ENCODE measurements around the gene RSU1. TPM values are rescaled to one million over a fixed set of nuclear protein-coding genes. Genes with fewer than 3 reads are reported as not detected.

Gene RSU1
- total RNA-seq, 1 donor from 2014 or later: 75.3 TPM

DNA sequence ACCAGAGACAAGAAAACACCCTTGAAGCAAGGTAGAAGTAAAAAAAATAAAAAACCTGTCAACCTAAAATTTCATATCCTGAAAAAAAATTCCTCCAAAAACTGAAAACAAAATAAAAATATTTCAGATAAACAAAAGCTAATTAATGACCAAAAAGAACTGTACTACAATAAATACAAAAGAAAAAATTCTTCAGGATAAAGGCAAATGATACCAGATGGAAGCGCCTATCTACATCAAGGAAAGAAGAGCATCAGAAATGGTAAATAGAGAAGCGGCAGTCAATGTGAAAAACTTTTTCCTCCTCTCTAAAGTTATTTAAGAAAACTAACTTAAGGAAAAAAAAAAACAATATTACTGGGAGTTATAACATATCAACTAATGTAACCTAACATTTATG lies 79.8 kb downstream of the RSU1 start:
- Histone ChIP-seq H3K27me3 (ENCODE audit: control insufficient read depth, insufficient read depth, low read length) (no peaks in the 10 kb centered on the region), H3K36me3 (ENCODE audit: control insufficient read depth, insufficient read depth, low read length) (no peaks in the 10 kb centered on the region), H3K4me3 (ENCODE audit: low read depth, low read length) (no peak overlapping the region)
- DNase-seq (ENCODE audit: low read depth): no peak
- no peak for TF ChIP-seq CTCF (IDR thresholded peaks at IDR 0.05; ENCODE audit: insufficient read depth, low read length, poor library complexity, severe bottlenecking)

DNA sequence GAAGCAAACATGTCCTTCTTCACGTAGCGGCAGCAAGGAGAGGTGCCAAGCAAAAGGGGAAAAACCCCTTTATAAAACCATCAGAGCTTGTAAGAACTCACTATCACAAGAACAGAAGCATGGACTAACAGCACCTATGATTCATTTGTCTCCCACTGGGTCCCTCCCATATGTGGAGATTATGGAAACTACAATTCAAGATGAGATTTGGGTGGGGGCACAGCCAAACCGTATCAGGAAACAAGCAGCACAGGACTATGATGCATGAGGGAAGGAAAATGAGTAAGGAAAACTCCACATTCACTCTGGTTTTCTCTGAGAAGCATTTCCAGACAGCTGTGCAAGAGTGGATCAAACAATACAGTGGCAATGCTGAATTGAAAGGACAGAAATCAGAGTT lies 81.6 kb downstream of the RSU1 start:
- Histone ChIP-seq H3K36me3 (ENCODE audit: control insufficient read depth, insufficient read depth, low read length) (no peaks in the 10 kb centered on the region), H3K4me3 (ENCODE audit: low read depth, low read length) (no peak overlapping the region), H3K27me3 (ENCODE audit: control insufficient read depth, insufficient read depth, low read length) (no peaks in the 10 kb centered on the region)
- no peak for DNase-seq (ENCODE audit: low read depth)
- TF ChIP-seq CTCF (IDR thresholded peaks at IDR 0.05; ENCODE audit: insufficient read depth, low read length, poor library complexity, severe bottlenecking): no peak

DNA sequence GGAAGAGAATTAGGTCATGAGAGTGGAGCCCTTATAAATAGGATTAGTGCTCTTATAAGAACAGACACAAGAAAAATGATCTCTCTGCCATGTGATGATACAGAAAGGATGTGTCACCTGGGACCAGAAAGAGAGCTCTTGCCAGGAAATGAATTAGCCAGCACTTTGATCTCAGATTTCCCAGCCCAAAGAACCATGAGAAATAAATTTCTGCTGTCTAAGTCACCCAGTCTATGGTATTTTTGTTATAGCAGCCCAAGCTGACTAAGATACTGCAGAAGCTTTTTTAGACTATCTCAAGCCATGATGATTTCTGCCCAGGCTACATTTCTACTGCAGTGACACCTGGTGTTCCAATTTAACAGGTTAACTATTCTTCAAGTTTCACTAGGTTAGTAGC lies 84.8 kb downstream of the RSU1 start:
- H3K4me3 ChIP-seq (ENCODE audit: low read depth, low read length): no peak overlapping the region
- H3K27me3 ChIP-seq (ENCODE audit: control insufficient read depth, insufficient read depth, low read length): no peaks in the 10 kb centered on the region
- H3K36me3 ChIP-seq (ENCODE audit: control insufficient read depth, insufficient read depth, low read length): no peaks in the 10 kb centered on the region
- TF ChIP-seq CTCF (IDR thresholded peaks at IDR 0.05; ENCODE audit: insufficient read depth, low read length, poor library complexity, severe bottlenecking): no peak
- no peak for DNase-seq (ENCODE audit: low read depth)

GRCh38 chr10:16728266-16728665 lies 89.0 kb downstream of the RSU1 start:
- Histone ChIP-seq H3K4me3 (ENCODE audit: low read depth, low read length) (no peak overlapping the region), H3K36me3 (ENCODE audit: control insufficient read depth, insufficient read depth, low read length) (no peaks in the 10 kb centered on the region), H3K27me3 (ENCODE audit: control insufficient read depth, insufficient read depth, low read length) (no peaks in the 10 kb centered on the region)
- no peak for DNase-seq (ENCODE audit: low read depth)
- TF ChIP-seq CTCF (IDR thresholded peaks at IDR 0.05; ENCODE audit: insufficient read depth, low read length, poor library complexity, severe bottlenecking): no peak

DNA sequence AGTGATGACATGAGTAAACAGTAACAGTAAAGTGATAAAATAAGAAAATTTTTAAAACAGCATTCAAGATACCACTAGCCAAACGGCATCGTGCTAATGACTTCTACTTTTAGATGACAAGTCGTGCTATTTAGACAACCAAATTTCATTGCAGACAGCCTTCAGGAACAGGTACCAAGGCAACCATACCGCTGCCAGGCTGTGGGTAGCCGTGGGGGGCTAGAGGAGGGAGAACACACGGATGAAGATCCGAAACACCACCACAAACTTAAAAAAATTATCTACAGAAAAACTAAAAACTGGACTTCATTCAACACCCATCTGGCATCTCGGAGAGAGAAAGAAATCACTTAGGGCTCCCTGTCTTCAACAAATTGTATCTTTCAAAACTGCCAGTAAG lies 89.6 kb downstream of the RSU1 start:
- no peak overlapping the region for H3K4me3 ChIP-seq (ENCODE audit: low read depth, low read length)
- DNase-seq (ENCODE audit: low read depth): no peak
- no peak for TF ChIP-seq CTCF (IDR thresholded peaks at IDR 0.05; ENCODE audit: insufficient read depth, low read length, poor library complexity, severe bottlenecking)
- no peaks in the 10 kb centered on the region for H3K36me3 ChIP-seq (ENCODE audit: control insufficient read depth, insufficient read depth, low read length)
- no peaks in the 10 kb centered on the region for H3K27me3 ChIP-seq (ENCODE audit: control insufficient read depth, insufficient read depth, low read length)

DNA sequence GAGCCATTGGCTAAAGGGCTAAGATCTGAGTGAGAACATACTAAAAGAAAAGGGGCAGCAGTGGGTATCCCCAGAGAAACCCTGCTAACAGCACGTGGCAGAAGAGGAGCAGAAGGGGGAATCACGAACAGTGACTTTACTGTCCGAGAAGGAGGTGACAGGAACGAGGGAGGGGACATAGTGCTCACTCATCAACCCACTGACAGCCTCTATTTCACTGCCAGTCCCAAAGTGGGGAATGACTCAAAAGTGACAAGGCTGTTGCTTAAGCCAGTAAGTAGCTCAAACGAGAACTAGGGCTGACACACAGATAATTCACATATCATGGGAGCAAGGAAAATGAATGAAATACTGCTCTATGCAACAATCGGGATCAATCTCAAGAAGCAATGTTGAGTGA lies 92.7 kb downstream of the RSU1 start:
- TF ChIP-seq CTCF (IDR thresholded peaks at IDR 0.05; ENCODE audit: insufficient read depth, low read length, poor library complexity, severe bottlenecking): no peak
- H3K36me3 ChIP-seq (ENCODE audit: control insufficient read depth, insufficient read depth, low read length): no peaks in the 10 kb centered on the region
- no peak overlapping the region for H3K4me3 ChIP-seq (ENCODE audit: low read depth, low read length)
- no peak for DNase-seq (ENCODE audit: low read depth)
- no peaks in the 10 kb centered on the region for H3K27me3 ChIP-seq (ENCODE audit: control insufficient read depth, insufficient read depth, low read length)
